Ishikawa (cell line): Measurements from ENCODE around the gene TNIK.

Experiments used
- CEBPB ChIP-seq: IDR thresholded peaks from 2 replicates; pipeline ENCODE4 v1.6.1; 2012
- CREB1 ChIP-seq: IDR thresholded peaks from 2 replicates; pipeline ENCODE4 v1.6.1; 2012; ENCODE audit warnings: low read depth
- EGR1 ChIP-seq: IDR thresholded peaks from 2 replicates; pipeline ENCODE4 v1.6.1; 2012
- EP300 ChIP-seq: IDR thresholded peaks from 2 replicates; pipeline ENCODE4 v1.6.1; 2012; ENCODE audit warnings: borderline replicate concordance
- FOXM1 ChIP-seq: IDR thresholded peaks from 2 replicates; pipeline ENCODE4 v1.6.1; 2012; ENCODE audit warnings: low read depth, borderline replicate concordance
- MAX ChIP-seq: IDR thresholded peaks from 2 replicates; pipeline ENCODE4 v1.6.1; 2012
- NFIC ChIP-seq: IDR thresholded peaks from 2 replicates; pipeline ENCODE4 v1.6.1; 2012
- RAD21 ChIP-seq: IDR thresholded peaks from 2 replicates; pipeline ENCODE4 v1.6.1; 2012; ENCODE audit warnings: low read depth
- REST ChIP-seq: IDR thresholded peaks from 2 replicates; pipeline ENCODE4 v1.6.1; 2012; ENCODE audit warnings: low read depth, mild to moderate bottlenecking
- TAF1 ChIP-seq: IDR thresholded peaks from 2 replicates; pipeline ENCODE4 v1.6.1; 2012; ENCODE audit warnings: low read depth, mild to moderate bottlenecking
- TCF12 ChIP-seq: IDR thresholded peaks from 2 replicates; pipeline ENCODE4 v1.6.1; 2012; ENCODE audit warnings: low read depth
- TEAD4 ChIP-seq: IDR thresholded peaks from 2 replicates; pipeline ENCODE4 v1.6.1; 2012
- USF1 ChIP-seq: IDR thresholded peaks from 2 replicates; pipeline ENCODE4 v1.6.1; 2012
- YY1 ChIP-seq: IDR thresholded peaks from 2 replicates; pipeline ENCODE4 v1.6.1; 2012; ENCODE audit warnings: low read depth

DNA sequence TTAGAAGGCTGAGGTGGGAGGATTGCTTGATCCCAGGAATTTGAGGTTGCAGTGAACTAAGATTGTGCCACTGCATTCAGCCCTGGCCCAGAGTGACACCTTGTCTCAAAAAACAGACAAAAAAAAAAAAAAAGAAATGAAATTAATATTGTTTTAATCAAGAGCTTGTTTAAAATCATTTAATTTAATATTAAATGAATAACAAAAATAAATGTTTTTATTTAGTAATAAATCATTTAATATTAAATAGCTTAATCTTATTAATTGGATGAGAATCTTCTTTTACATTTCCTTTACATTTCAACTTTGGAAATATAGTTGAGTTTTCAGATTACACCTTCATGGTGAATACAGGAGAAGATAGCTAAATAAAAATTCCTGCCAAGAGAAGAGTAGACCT lies 29.7 kb downstream of the TNIK start:
- TF ChIP-seq MAX, result no peak
- TF ChIP-seq REST, result no peak
- TF ChIP-seq TAF1, result no peak
- no peak for TF ChIP-seq RAD21
- no peak for TF ChIP-seq FOXM1
- TF ChIP-seq YY1, result no peak
- no peak for TF ChIP-seq EGR1
- TF ChIP-seq CEBPB, result no peak
- TF ChIP-seq USF1, result no peak
- TF ChIP-seq EP300, result no peak
- no peak for TF ChIP-seq TCF12
- TF ChIP-seq CREB1, result no peak
- no peak for TF ChIP-seq NFIC
- no peak for TF ChIP-seq TEAD4
